Panc1 (cell line): ENCODE results near the gene COX6A1.

ENCODE experiments used
- POLR2AphosphoS5 ChIP-seq: IDR thresholded peaks from 2 replicates; pipeline ENCODE4 v1.6.1; 2012; ENCODE audit warnings: mild to moderate bottlenecking, low read depth, low read length, moderate library complexity
- TF ChIP-seq, protein P1 (sequence below): fragments of 450-650 bp; IDR thresholded peaks from 2 replicates; pipeline ENCODE4 v1.5.1; 2017; ENCODE audit warnings: mild to moderate bottlenecking
- TF ChIP-seq, protein P2 (sequence below), 2 experiments: IDR thresholded peaks; 2 replicates each; pipeline ENCODE4 v1.6.1; 2011 to 2012; ENCODE audit warnings: low read depth in 2 of 2, control low read depth in 1 of 2, low read length in 1 of 2, mild to moderate bottlenecking in 1 of 2, moderate library complexity in 1 of 2; ENCODE audit not compliant: insufficient read depth in 1 of 2

DNA sequence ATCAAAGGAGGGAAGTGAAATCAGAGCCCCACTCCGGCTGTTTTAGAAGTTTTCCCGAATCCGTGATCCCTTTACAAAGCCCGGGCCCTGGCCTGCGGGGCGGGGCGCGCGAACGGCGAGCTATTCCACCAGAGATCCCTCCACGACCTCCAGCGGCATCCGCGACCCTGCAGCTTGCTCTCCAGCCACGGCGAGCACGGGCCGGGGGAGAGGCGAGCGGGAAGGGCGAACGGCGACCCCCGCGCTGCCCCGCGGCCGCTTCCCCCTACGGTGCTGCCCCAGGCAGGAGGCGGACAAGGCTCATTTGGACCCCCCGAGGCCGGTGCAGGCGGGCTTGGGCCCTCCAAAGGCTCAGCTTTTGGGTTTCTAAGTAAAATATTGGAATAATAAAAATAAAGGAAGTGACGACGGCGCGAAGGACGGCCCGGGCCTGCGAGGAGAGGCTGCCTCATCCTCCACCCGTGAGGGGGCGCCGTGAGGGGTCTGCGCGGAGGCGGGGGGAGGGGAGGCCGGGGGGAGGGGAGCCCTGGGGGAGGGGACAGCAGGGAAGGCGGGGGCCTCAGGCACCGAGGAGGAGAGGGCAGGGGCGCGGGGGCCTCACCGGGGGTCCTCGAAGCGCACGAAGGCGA is 31.0 kb downstream of the COX6A1 start:
- no peak for TF ChIP-seq POLR2AphosphoS5
- TF ChIP-seq, protein P1, sequence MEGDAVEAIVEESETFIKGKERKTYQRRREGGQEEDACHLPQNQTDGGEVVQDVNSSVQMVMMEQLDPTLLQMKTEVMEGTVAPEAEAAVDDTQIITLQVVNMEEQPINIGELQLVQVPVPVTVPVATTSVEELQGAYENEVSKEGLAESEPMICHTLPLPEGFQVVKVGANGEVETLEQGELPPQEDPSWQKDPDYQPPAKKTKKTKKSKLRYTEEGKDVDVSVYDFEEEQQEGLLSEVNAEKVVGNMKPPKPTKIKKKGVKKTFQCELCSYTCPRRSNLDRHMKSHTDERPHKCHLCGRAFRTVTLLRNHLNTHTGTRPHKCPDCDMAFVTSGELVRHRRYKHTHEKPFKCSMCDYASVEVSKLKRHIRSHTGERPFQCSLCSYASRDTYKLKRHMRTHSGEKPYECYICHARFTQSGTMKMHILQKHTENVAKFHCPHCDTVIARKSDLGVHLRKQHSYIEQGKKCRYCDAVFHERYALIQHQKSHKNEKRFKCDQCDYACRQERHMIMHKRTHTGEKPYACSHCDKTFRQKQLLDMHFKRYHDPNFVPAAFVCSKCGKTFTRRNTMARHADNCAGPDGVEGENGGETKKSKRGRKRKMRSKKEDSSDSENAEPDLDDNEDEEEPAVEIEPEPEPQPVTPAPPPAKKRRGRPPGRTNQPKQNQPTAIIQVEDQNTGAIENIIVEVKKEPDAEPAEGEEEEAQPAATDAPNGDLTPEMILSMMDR: no peak
- TF ChIP-seq, protein P2, sequence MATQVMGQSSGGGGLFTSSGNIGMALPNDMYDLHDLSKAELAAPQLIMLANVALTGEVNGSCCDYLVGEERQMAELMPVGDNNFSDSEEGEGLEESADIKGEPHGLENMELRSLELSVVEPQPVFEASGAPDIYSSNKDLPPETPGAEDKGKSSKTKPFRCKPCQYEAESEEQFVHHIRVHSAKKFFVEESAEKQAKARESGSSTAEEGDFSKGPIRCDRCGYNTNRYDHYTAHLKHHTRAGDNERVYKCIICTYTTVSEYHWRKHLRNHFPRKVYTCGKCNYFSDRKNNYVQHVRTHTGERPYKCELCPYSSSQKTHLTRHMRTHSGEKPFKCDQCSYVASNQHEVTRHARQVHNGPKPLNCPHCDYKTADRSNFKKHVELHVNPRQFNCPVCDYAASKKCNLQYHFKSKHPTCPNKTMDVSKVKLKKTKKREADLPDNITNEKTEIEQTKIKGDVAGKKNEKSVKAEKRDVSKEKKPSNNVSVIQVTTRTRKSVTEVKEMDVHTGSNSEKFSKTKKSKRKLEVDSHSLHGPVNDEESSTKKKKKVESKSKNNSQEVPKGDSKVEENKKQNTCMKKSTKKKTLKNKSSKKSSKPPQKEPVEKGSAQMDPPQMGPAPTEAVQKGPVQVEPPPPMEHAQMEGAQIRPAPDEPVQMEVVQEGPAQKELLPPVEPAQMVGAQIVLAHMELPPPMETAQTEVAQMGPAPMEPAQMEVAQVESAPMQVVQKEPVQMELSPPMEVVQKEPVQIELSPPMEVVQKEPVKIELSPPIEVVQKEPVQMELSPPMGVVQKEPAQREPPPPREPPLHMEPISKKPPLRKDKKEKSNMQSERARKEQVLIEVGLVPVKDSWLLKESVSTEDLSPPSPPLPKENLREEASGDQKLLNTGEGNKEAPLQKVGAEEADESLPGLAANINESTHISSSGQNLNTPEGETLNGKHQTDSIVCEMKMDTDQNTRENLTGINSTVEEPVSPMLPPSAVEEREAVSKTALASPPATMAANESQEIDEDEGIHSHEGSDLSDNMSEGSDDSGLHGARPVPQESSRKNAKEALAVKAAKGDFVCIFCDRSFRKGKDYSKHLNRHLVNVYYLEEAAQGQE (IDR thresholded peaks at IDR 0.05; ENCODE audit: insufficient read depth in 1 of 2, low read depth in 2 of 2, low read length in 1 of 2): no peak
